Vagina (tissue), 2 donors: ENCODE measurements around the gene STRN4. TPM values are rescaled to one million over a fixed set of nuclear protein-coding genes. Genes with fewer than 3 reads are reported as not detected.

Source experiments
- DNase-seq, 2 donors: peaks; one replicate each; pipeline ENCODE4 v3.0.0-alpha.2; 2017; ENCODE audit errors: extremely low spot score in 2 of 2
- H3K27ac ChIP-seq: fragments of 200-600 bp; sonication (generic); one replicate; pipeline ENCODE4 v1.5.1; 2019
- H3K27me3 ChIP-seq: fragments of 200-600 bp; sonication (generic); one replicate; pipeline ENCODE4 v1.5.1; 2019
- H3K36me3 ChIP-seq, 2 donors: fragments of 200-600 bp; sonication (generic); one replicate each; pipeline ENCODE4 v1.5.1; 2017 to 2019
- H3K4me1 ChIP-seq: fragments of 200-600 bp; sonication (generic); one replicate; pipeline ENCODE4 v1.5.1; 2019
- H3K4me3 ChIP-seq, 2 donors: fragments of 200-600 bp; sonication (generic); 1 replicate in 1 of 2; 2 replicates in 1 of 2; pipeline ENCODE4 v1.5.1; 2016 to 2019
- H3K9me3 ChIP-seq: fragments of 200-600 bp; sonication (generic); one replicate; pipeline ENCODE4 v1.5.1; 2019
- CTCF ChIP-seq, 3 experiments: fragments of 450-650 bp in 2 of 3; fragments of 200-600 bp in 1 of 3; sonication (generic) in 1 of 3; IDR thresholded peaks; one replicate each; pipeline ENCODE4 v1.5.1; 2017 to 2019; ENCODE audit warnings: antibody characterized with exemption in 3 of 3, mild to moderate bottlenecking in 2 of 3, moderate library complexity in 2 of 3
- POLR2A ChIP-seq, 2 donors: fragments of 450-650 bp; IDR thresholded peaks; one replicate each; pipeline ENCODE4 v1.6.1; 2017; ENCODE audit warnings: antibody characterized with exemption in 2 of 2, mild to moderate bottlenecking in 2 of 2, moderate library complexity in 2 of 2
- POLR2AphosphoS5 ChIP-seq, 2 donors: sonication (generic); formaldehyde crosslinking; IDR thresholded peaks; one replicate each; pipeline ENCODE4 v1.9.0; 2017; ENCODE audit warnings: antibody characterized with exemption in 2 of 2, mild to moderate bottlenecking in 2 of 2, low read depth in 1 of 2; ENCODE audit not compliant: insufficient read depth in 1 of 2
- intact Hi-C: fragments of 100-400 bp; cut with DNase I; formaldehyde crosslinking; loops from one replicate; pipeline ENCODE4 v1.15.1; 2023
- total RNA-seq: library from RNA; depleted of rRNA; stranded (reverse); fragments of >200 nt; gene quantifications from one replicate; pipeline ENCODE4 v1.2.3, GENCODE V29; 2016

Gene STRN4
- total RNA-seq, 1 donor from 2014 or later: 85.0 TPM

GRCh38 chr19:46756544-46756888, 10.3 kb upstream of the STRN4 start:
- Histone ChIP-seq H3K4me1 (peaks cover 47% of the 10 kb centered on the region), H3K9me3 (no peaks in the 10 kb centered on the region), H3K27me3 (no peaks in the 10 kb centered on the region), H3K36me3 (peaks cover 0 to 8% of the 10 kb centered on the region in 2 donors), H3K4me3 (no peak overlapping the region), H3K27ac (no peak overlapping the region)
- TF ChIP-seq POLR2A (IDR thresholded peaks at IDR 0.05): no peak
- no peak for TF ChIP-seq CTCF (IDR thresholded peaks at IDR 0.05)
- TF ChIP-seq POLR2AphosphoS5 (IDR thresholded peaks at IDR 0.05; ENCODE audit: insufficient read depth in 1 of 2, low read depth in 1 of 2): no peak
- intact Hi-C loops: loop anchor here (2.0 to 10.0 kb wide), 2 partner anchors 84 to 238 kb away; no protein-coding TSS in a partner anchor
- DNase-seq: no peak

- H3K9me3 ChIP-seq: no peaks in the 10 kb centered on the region
- no peak for TF ChIP-seq POLR2AphosphoS5 (IDR thresholded peaks at IDR 0.05; ENCODE audit: insufficient read depth in 1 of 2, low read depth in 1 of 2)
- no peaks in the 10 kb centered on the region for H3K27me3 ChIP-seq
- intact Hi-C loops: loop anchor here (2.0 to 10.0 kb wide), 2 partner anchors 85 to 239 kb away; no protein-coding TSS in a partner anchor
- peaks cover 0 to 8% of the 10 kb centered on the region in 2 donors for H3K36me3 ChIP-seq
- no peak for DNase-seq
- no peak overlapping the region for H3K4me3 ChIP-seq
- peaks cover 42% of the 10 kb centered on the region for H3K4me1 ChIP-seq
- H3K27ac ChIP-seq: peak overlapping the region; percentile 80
Measured at GRCh38 chr19:46755853-46756543, 9.7 kb upstream of the STRN4 start.

GRCh38 chr19:46755077-46755852, 9.0 kb upstream of the STRN4 start:
- TF ChIP-seq CTCF (IDR thresholded peaks at IDR 0.05) (no peak), POLR2AphosphoS5 (IDR thresholded peaks at IDR 0.05; ENCODE audit: insufficient read depth in 1 of 2, low read depth in 1 of 2) (peak in 1 of 2 donors; percentile 42), POLR2A (IDR thresholded peaks at IDR 0.05) (no peak)
- no peak for DNase-seq
- no peaks in the 10 kb centered on the region for H3K9me3 ChIP-seq
- H3K4me1 ChIP-seq: peaks cover 35% of the 10 kb centered on the region
- intact Hi-C loops: loop anchor here (10.0 kb wide), 1 partner anchor 240 kb away; no protein-coding TSS in a partner anchor
- no peak overlapping the region for H3K4me3 ChIP-seq
- H3K27me3 ChIP-seq: no peaks in the 10 kb centered on the region
- H3K36me3 ChIP-seq: peaks cover 0 to 8% of the 10 kb centered on the region in 2 donors
- H3K27ac ChIP-seq: peak overlapping the region; percentile 80

- Histone ChIP-seq H3K36me3 (peaks cover 0 to 8% of the 10 kb centered on the region in 2 donors), H3K4me3 (no peak overlapping the region), H3K27ac (no peak overlapping the region), H3K27me3 (no peaks in the 10 kb centered on the region), H3K9me3 (no peaks in the 10 kb centered on the region), H3K4me1 (peaks cover 22% of the 10 kb centered on the region)
- TF ChIP-seq POLR2A (IDR thresholded peaks at IDR 0.05): no peak
- TF ChIP-seq POLR2AphosphoS5 (IDR thresholded peaks at IDR 0.05; ENCODE audit: insufficient read depth in 1 of 2, low read depth in 1 of 2): no peak
- TF ChIP-seq CTCF (IDR thresholded peaks at IDR 0.05): peak in 1 of 3 experiments; percentile 14
- intact Hi-C loops: loop anchor here (10.0 kb wide), 1 partner anchor 241 kb away; no protein-coding TSS in a partner anchor
- DNase-seq: no peak
Measured at GRCh38 chr19:46753420-46754155, 7.3 kb upstream of the STRN4 start.
